HCT116 (cell line): ENCODE results near the gene BTNL3.

Experiments used
- CBX3 ChIP-seq: IDR thresholded peaks from 2 replicates; pipeline ENCODE4 v1.6.1; 2012; ENCODE audit warnings: low read depth
- CEBPB ChIP-seq: IDR thresholded peaks from 2 replicates; pipeline ENCODE4 v1.6.1; 2012; ENCODE audit warnings: low read depth
- CTCF ChIP-seq, 3 experiments: fragments of 200-600 bp in 1 of 3; sonication (generic) in 1 of 3; IDR thresholded peaks in 2 of 3; conservative IDR thresholded peaks in 1 of 3; 2 replicates each; pipeline ENCODE4 v1.5.1; 2012 to 2017; ENCODE audit warnings: low read depth in 2 of 3, low read length in 2 of 3, antibody characterized with exemption in 1 of 3, borderline replicate concordance in 1 of 3, control low read depth in 1 of 3, mild to moderate bottlenecking in 1 of 3, mixed read lengths in 1 of 3, mixed run types in 1 of 3, moderate library complexity in 1 of 3; ENCODE audit not compliant: insufficient read depth in 1 of 3
- EGR1 ChIP-seq: IDR thresholded peaks from 2 replicates; pipeline ENCODE4 v1.6.1; 2012; ENCODE audit warnings: low read depth
- EZH2 ChIP-seq: fragments of 200-600 bp; sonication (generic); IDR thresholded peaks from 2 replicates; pipeline ENCODE4 v1.6.1; 2017; ENCODE audit warnings: antibody characterized with exemption, mixed run types
- FOSL1 ChIP-seq: IDR thresholded peaks from 2 replicates; pipeline ENCODE4 v1.6.1; 2012; ENCODE audit warnings: low read depth
- MAX ChIP-seq: IDR thresholded peaks from 2 replicates; pipeline ENCODE4 v1.6.1; 2012
- POLR2A ChIP-seq: IDR thresholded peaks from 2 replicates; pipeline ENCODE4 v1.7.0; 2011; ENCODE audit warnings: borderline replicate concordance; ENCODE audit not compliant: insufficient read depth, insufficient read length; ENCODE audit errors: extremely low read depth
- POLR2AphosphoS5 ChIP-seq: IDR thresholded peaks from 2 replicates; pipeline ENCODE4 v1.6.1; 2011; ENCODE audit warnings: mild to moderate bottlenecking, low read depth, low read length, moderate library complexity
- RAD21 ChIP-seq: IDR thresholded peaks from 2 replicates; pipeline ENCODE4 v1.6.1; 2012; ENCODE audit warnings: low read depth, mild to moderate bottlenecking
- REST ChIP-seq: IDR thresholded peaks from 2 replicates; pipeline ENCODE4 v1.6.1; 2012; ENCODE audit warnings: low read depth
- SRF ChIP-seq: IDR thresholded peaks from 2 replicates; pipeline ENCODE4 v1.6.1; 2012; ENCODE audit warnings: low read depth
- ZBTB33 ChIP-seq: IDR thresholded peaks from 2 replicates; pipeline ENCODE4 v1.6.1; 2011; ENCODE audit warnings: mild to moderate bottlenecking, low read length, moderate library complexity; ENCODE audit not compliant: insufficient replicate concordance; ENCODE audit errors: extremely low read depth
- ZNF274 ChIP-seq: fragments of 200-500 bp; sonication (Bioruptor generic); IDR thresholded peaks from 2 replicates; pipeline ENCODE4 v1.6.1; 2014; ENCODE audit warnings: mild to moderate bottlenecking, low read depth, low read length, inconsistent platforms

- no peak for TF ChIP-seq EGR1
- TF ChIP-seq CTCF (IDR thresholded peaks at IDR 0.05 in 2 of 3, conservative IDR thresholded peaks at IDR 0.05 in 1 of 3; ENCODE audit: borderline replicate concordance in 1 of 3, insufficient read depth in 1 of 3, low read depth in 2 of 3, low read length in 2 of 3), result no peak
- TF ChIP-seq POLR2AphosphoS5, result no peak
- no peak for TF ChIP-seq POLR2A
- no peak for TF ChIP-seq ZNF274
- TF ChIP-seq EZH2, result no peak
- TF ChIP-seq REST, result no peak
- no peak for TF ChIP-seq CBX3
- TF ChIP-seq ZBTB33, result no peak
- TF ChIP-seq FOSL1, result no peak
- no peak for TF ChIP-seq SRF
- no peak for TF ChIP-seq CEBPB
- no peak for TF ChIP-seq MAX
- TF ChIP-seq RAD21, result no peak
Measured at GRCh38 chr5:180950291-180950949, 38.2 kb upstream of the BTNL3 start.
